Kidney glomerular epithelial cell (primary cell): ENCODE results near the gene UBTD1.

Source experiments
- DNase-seq: peaks from one replicate; lab custom pipeline; 2025; lab: John Stamatoyannopoulos, UW

Gene UBTD1

DNA sequence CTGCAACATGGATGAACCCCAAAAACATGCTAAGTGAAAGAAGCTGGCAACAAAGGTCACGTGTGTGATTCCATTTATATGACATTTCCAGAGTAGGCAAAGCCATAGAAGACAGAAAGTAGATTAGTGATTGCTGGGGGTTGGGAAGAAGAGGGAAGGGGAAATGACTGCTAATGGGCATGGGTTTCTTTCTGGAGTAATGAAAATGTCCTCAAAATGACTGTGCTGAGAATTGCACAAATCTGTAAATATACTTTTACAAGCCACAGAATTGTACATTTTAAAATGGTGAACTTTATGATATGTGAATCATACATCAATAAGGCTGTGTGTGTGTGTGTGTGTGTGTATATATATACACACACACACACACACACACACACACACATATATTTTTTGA is 16.3 kb upstream of the UBTD1 start:
- no peak for DNase-seq

DNA sequence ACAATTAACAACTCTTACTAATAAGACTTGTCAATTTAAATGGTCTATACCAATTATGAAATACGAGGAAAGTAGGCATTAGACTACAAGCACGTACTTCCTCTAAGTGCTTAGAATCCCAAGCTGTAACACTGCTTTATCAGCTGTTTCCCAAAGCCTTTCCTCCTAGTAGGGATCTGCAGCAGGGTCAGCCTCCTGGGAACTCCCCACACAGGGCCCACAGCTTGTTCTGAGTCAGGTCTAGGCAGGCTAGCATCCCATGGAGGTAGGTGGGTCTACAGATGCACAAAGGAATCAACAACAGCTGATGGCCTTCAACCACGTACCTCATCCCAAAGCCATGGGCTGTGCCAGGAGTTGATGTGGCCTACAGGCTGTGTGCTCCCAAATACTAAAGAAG is 15.2 kb upstream of the UBTD1 start:
- DNase-seq, result no peak

DNA sequence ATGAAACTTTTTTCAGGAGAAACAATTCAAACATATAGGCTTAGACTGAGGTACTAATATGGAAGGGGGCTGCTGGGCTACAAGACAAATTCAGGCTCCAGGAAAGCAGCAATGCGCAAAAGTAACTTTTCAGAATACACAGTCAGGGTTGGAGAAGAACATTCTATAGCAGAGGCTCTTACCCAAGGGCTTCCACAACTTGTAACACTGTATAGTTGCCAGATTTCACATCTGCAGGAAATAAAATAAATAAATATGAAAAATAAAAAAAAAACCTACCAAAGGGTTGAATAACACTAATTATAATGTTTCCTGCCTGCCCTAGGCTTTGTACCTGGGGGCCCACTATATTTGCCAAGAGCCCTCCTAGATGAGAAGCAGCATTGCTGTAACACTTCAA is 14.8 kb upstream of the UBTD1 start:
- no peak for DNase-seq

DNA sequence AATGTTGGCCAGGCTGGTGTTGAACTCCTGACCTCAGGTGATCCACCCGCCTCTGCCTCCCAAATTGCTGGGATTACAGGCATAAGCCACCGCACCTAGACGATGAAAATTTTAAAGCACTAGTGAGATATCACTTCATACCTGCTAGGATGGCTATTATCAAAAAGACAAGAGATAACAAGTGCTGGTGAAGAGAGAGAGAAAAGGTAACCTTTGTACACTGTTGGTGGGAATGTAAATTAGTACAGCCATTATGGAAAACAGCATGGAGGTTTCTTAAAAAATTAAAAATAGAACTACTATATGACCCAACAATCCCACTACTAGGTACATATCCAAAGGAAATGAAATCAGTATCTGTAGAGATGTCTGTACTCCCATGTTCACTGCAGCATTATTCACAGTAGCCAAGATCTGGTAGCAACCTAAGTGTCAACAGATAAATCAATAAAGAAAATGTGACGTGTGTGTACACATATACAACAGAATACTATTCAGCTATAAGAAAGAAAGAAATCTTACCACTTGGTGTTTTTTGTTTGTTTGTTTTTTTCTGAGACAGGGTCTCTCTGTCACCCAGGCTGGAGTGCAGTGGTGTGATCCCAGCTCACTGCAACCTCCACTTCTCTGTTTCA is 13.0 kb upstream of the UBTD1 start:
- no peak for DNase-seq

DNA sequence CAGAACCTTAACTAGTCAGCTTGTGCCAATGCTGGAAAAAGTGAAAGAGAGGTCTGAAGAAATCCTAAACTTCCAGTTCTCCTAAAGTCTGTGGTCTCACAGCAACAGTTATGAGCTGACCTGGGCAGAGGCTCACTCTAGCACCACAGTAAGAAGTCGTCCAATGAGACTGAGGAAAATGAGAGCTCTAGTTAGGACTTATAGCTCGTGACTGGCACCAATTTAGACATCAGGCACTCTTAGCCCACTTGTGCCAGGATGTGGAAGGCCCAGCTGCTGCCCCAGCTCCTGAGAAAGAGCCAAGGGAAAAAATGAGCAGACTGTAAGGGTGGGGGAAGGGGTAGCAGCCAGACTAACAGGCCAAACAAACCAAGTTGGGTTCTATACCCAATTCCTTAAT is 8.1 kb upstream of the UBTD1 start:
- no peak for DNase-seq

DNA sequence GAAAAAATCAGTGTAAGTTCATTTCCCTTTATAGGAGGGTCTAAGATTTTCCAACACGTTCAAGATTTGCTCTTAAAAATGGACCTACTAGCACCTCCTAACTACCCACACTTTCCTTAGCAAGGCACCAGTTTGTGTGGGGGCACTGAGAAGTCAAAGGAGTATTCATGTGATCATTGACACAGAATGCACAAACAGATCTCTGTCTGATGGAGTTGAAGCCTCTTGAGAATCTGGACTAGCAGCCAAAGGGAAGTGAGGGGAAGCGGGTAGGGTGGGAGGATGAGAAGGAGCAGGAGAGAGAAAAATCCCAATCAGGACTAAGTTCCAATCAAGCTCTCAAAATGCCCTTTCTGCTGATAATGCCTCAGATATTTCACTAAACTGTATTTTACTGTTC is 4.6 kb upstream of the UBTD1 start:
- peak; percentile 13 for DNase-seq

DNA sequence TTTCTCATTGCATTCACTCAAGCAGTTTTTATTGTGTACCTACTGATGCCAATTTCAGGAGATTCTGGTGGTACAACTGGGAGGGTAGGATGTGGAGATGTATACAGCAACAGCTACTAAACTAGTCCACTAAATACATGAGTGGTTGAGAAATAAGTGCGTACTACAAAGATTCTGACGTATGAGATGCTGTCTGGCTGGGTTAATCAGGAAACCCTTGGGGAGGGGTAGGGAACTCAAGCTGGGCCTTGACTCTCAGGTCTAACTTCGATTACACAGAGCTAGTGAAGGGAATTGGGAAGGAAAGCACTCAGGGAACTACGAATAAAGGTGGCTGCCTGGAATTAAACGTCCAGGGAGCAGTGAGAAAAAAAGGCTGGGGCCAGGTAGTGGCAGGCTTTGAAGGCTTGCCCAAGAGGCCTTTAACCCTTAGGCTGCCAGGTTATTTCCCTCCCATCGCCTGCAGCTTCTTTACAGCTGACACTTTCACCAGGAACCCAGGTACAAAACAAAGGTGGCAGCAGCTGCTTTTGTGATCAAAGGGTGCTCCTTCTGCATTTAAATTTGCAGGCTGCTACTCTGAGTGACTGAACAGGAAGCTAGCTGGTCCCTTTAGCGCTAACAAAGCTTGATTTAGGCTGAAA is 3.7 kb upstream of the UBTD1 start:
- DNase-seq, result no peak

DNA sequence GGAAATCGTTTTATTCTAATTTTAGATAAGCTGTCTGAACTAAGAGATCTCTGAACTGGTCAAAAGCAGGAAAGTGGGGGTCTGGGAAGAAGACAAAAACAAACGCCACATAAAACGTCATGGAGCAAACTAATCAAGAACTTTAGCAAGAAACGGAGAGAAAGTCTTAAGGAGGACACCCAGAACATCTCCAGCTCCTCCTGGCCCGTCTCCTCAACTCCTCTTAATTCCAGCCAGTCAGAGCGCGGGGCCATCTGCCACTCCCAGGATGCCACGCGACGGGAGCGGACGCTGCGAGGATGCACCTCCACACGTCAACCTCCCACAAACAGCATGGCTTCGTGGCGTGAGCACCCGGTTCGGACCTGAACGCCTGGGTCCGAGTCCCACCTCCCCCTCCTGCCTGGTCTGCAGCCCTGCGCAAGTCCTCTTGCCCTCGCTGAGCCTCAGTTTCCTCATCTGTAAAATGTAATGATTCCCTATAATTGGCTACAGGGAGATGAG is 1.1 kb upstream of the UBTD1 start:
- DNase-seq, result peak; percentile 63

DNA sequence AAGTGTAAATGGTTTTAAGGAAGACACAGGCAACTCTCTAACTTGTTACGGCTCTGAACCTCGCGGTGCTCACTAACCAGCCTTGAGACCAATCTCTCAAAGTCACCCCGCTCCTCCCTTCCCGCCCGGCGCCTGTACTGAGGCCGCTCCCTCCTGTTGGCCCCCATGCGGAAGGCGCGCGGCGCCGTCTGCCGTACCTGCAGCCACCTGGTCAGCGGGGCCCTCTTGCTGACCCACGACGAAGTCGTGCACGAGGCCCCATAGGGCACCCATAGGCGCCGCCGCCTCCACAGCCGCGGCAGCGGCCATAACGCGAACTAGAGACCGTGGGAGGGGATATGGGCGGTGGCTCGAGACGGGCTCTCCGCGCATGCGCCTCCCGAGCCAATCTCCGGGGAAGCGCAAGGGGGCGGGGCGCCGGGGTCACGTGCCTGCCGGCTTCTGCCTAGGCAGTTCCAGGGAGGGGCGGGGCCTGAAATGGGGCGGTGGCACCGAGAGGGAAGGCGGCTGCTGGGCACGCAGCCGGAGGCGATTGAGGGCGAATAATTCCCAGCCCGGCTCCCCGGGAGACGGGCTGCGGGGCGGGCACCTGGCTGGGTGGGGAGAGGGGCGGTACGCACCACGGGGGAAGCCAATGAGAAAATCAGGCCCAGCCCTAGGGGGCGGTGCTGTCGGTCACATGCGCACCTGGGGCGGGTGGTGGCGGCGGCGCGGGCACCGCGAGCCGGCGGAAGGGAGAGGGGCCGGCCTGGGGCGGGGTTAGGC is 466 bp upstream of the UBTD1 start, which contains the start of gene MMS19:
Gene MMS19, minus strand, starts transcription at position 347 of the 765 bp plus-strand sequence. Its CDS starts 38 bp downstream, at position 309.
- DNase-seq, result peak; percentile 100

DNA sequence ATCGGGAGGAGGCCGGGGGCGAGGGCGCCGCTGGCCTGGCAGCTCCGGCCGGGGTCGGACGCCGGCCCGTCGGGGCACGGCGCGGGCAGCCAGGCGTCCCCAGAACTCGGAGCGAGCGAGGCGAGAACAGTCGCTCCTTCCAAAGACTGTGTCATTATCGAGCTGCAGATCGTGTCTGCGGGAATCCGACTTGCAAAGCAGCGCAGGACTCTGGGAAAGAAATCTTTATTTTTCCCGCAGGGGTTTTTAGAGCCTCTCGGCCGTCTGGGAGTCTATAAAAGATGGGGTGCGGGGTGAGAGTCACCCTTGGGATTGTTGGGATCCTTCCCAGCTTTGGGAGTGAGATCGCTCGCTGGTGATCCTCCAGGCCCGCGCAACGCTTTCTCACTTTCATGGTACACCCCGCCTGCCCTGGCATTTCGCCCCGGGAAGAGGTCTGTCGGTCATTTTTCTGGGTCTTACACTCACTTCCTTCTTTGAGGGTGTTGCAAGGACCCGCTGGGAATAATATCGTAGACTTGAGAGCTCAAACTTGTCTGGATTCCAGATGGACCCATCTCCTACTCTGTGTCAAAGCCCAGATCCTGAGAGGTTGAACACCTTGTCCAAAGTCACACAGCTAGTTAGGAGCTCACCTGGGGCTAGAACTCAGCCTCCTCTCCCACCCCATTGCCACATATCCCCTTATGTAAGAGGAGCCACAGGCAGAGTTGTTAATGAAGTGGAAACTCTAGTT is 1.0 kb downstream of the UBTD1 start:
- DNase-seq, result no peak

DNA sequence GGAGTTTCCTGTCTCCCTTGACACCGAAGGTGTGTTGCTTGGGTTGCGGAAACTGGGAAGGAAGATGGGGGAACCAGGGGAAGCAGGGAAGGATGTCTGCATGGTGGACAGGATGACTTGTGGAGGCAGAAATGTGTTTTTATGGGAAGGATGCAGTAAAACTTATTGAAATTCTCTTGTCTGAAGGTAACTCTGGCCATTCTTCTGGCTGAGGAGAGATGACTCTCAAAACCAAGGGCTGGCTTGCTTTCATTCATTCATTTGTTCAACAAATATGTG is 1.5 kb downstream of the UBTD1 start:
- DNase-seq, result no peak

DNA sequence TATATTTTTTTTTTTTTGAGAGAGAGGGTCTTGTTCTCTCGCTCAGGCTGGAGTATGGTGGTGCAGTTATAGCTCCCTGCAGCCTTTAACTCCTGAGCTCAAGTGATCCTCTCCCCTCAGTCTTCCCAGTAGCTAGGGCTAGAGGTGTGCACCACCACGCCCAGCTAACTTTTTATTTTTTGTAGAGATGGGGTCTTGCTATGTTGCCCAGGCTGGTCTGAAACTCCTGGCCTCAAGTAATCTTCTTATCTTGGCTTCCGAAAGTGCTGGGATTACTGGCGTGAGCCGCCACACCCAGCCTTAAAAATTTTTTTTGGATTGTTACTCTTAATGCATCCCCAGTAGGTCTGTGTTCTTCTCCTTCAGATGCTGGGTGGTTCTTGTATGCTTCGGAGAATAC is 4.2 kb downstream of the UBTD1 start:
- DNase-seq, result no peak

DNA sequence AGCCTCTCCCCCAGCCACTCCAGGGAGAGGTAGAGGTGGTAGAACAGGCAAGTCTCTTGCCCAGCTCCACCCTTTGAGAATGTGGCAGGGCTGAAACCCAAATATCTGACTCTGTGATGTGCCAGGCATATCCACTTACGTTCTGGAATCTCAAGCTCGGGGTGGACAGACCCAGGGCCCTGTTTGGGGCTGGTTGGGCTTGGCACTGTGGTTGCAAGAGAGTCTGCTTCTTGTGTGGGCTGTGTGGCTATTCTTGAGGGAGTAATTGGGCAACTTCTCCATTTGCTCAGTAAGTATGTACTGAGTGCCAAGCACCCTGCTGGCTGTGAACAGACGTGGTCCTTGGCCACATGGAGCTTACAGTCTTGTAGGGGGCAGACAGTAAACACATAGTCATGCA is 4.7 kb downstream of the UBTD1 start:
- no peak for DNase-seq

DNA sequence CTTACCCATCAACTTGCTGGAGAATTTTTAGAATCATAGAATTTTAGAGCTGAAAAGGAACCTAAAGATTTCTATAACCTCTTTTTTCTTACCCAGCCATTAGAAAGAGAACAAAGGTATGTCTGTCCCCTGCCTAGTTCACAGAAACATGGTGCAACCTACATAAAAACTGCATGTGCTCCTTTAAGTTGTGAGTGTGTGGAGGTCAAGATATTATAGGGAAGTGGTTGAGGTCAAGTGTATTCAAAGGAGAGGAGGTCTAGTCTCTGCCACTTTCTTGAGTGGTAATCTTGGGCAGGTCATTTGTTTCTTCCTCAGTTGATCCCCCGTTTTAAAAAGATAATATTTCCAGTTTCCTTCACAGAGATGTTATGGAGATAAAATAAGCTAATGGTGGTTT is 6.4 kb downstream of the UBTD1 start:
- no peak for DNase-seq

DNA sequence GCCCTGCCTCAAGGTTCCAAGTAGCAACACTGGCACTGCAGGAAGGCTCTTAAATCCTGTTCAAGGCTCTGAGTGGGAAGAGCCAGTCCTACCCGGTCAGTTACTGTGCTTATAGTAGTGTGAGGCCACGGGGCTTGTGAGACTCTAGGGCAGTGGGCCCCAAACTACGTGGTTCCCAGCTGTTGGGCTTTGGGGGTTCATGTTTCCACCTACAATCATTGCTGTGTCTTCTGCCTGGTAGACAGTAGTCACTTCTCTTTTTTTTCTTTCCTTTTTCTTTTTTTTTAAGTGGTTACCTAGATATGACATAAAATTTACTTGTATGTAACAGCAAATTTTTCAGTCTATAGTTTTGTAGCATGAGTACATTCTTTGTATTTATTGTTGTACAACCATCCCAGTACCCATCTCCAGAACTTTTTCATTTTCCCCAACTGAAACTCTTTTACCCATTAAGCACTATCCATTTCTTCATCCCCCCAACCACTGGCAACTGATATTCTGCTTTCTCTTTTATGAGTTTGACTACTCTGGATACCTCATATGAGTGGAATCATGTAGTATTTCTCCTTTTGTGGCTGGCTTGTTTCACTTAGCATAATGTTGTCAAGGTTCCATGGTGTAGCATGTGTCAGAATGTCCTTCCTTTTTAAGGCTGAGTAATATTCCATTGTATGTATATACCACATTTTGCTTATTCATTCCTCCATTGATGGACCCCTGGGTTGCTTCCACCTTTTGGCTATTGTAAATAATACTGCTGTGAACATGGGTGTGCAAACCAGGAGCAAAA is 7.7 kb downstream of the UBTD1 start:
- no peak for DNase-seq

DNA sequence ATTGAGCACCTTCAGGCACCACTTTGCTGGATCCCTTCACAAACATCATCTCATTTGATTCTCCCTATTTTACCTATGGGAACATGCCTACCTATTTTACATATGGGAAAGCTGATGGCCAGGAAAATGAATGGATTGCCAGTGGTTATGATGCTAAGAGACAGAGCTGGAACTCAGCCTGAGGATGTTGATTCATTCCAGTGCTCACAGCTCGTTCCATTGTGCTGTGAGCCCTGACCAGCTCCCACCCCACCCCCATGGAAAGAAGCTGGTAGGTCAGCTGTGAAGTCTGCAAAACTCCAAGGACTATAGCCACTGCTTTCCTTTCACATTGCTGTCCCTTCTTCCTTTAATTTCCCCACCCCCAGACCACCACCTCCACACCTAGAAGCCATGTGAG is 9.6 kb downstream of the UBTD1 start:
- DNase-seq, result peak; percentile 52

DNA sequence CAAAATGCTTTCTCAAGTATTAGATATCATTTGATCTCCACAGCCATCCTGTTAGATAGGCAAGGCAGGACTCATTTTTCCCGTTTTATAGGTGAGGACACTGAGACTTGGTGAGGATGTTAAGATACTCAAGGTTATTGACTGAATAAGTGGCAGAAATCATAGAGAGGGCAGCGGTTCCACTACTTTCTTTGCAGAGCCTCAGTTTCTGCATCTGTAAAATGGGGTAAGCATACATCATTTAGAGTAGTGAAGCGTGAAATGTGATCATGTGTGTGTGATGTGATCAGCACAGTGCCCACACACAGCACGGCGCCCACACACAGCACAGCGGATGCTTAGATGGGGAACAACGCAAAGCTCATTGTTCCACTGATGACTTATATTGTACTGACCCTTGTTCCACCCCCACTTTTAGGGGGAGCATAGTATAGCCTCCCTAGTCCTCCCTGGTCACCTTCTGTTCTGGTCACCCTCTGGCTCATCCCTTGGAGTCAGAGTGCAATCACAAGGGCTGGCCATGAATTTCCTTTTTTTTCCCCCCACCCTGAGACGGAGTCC is 10.5 kb downstream of the UBTD1 start:
- DNase-seq, result no peak

DNA sequence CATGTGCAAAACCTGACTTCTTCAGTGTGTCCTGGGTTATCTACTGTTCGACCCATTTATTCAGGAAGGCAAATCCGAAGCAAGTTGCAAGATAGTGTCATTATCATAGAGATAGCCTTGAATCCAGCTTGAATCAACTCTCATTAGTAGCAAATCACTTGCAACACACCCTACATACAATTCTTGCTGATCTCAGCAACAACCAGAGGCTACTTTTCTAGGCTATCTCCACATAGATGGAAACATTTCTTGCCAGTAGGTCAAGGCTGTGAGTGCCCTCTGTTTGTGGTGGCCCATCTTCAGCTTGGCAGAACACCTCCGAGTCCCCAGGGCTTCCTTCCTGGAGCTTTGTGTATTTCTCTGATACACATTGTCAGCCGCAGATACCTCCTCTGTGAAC is 12.0 kb downstream of the UBTD1 start:
- DNase-seq, result no peak

DNA sequence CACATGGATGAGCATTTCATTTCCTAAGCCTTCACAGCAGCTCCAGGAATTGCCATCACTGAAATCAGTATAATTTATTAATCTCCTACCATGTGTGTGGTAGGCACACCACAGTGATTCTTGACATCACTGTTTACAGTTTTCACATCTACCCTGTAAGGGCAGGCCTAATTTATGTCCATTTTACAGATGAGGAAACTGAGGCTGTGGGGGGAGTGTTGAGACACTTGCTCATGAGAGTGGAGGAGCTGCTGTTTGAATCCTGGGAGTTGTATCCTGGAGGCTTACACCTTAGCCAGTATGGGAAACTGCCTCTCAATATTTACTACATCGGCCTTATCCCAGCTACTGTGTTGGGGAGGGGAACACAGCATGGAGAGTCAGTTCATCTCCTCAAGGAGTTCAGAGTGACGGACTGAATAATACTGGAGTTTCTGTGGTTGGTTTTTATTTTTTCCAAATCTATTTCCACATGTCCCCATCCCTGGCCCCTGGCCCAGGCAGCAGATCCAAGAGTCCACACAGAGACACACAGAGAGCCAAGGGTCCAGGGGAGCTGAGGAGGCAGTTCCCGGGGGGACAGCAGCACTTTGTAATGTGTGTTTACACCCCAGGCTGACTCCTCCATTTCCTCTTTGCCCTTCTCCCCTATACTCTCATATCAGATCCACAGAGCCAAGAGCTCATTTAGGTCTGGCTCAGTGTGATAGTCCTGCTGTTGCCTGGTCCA is 13.2 kb downstream of the UBTD1 start:
- no peak for DNase-seq

DNA sequence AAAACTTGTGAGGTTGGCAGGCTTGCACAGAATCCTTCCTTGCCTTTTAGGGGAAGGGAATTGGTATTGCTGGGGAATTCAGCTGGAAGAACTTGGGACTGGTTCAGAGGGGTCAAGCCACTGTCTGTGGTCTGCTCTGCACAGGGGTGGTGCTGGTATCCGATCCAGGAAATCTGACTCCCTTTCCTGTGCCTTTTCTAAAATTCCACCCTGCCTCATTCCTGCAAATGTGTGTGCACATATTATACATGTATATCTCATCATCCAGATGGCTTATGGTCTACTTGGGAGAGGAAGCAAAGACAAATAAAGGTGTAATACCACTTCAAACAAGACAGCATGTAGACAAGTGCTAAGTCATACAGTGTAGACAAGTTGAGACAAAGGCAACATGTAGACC is 14.3 kb downstream of the UBTD1 start:
- no peak for DNase-seq

DNA sequence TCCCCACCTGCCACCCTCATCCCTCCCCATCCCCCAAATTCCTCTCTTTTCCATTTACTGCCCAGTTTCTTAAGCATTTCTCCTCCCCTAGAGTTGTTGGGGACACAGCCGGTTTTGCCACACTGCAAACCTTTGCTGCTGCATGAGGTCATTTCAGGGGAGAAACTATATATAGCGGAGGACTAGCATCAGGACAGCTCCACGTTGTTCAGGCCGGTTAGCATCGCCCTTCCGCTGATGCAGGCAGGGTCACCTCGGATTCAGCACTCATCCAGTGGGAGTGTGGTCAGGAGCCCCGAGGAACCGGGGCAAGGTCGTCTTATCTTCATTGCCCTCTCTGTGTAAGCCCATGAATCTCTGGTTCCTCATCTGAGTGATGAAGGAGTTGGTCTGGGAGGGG is 15.6 kb downstream of the UBTD1 start:
- no peak for DNase-seq
